ENCODE results near the gene CSGALNACT2.

Gene CSGALNACT2

GRCh38 chr10:43117031-43117776 is 21.0 kb upstream of the CSGALNACT2 start:
- Histone ChIP-seq H2AFZ (ENCODE audit: low read depth) (no peak overlapping the region), H3K79me2 (ENCODE audit: insufficient read depth, low read depth) (no peaks in the 10 kb centered on the region), H3K27me3 (ENCODE audit: insufficient read depth, low read depth) (no peaks in the 10 kb centered on the region), H3K4me1 (ENCODE audit: low read depth, poor library complexity, severe bottlenecking) (no peaks in the 10 kb centered on the region), H3K4me3 (IDR thresholded peaks at IDR 0.05; ENCODE audit: insufficient read depth, low read depth, low read length) (no peak overlapping the region), H3K4me2 (no peak overlapping the region), H3K9ac (no peak overlapping the region), H3K36me3 (ENCODE audit: insufficient read depth) (no peaks in the 10 kb centered on the region), H3K27ac (no peak overlapping the region), H4K20me1 (ENCODE audit: insufficient read depth) (no peaks in the 10 kb centered on the region)
- no peak for TF ChIP-seq CTCF (conservative IDR thresholded peaks at IDR 0.05; ENCODE audit: low read depth, low read length)

DNA sequence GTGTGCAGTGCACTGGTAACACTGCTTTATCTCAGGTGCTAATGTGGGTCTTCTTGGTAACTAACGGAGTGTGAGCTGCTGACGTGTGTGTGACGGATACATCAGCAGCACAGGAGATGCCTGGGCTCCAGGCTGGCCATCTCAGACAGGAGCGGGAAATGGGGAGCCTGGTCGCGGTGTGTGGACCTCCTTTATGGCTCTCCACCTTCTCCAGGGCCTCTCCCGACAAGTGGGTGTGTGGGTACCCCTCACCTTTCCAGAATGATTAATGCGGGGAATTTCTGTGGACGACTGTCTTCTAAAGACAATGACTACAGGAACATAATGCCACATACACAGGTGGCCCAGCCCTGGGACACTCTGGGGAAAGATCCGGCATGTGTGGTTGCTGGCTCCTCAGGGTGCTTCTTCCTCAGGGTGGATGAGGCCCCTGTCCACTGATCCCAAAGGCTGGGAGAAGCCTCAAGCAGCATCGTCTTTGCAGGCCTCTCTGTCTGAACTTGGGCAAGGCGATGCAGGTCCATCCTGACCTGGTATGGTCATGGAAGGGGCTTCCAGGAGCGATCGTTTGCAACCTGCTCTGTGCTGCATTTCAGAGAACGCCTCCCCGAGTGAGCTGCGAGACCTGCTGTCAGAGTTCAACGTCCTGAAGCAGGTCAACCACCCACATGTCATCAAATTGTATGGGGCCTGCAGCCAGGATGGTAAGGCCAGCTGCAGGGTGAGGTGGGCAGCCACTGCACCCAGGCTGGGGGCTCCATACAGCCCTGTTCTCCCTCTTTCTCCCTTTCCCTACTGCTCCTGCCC is 20.3 kb upstream of the CSGALNACT2 start:
- no peak overlapping the region for H3K27ac ChIP-seq
- no peak overlapping the region for H3K9ac ChIP-seq
- no peak overlapping the region for H3K4me2 ChIP-seq
- no peak overlapping the region for H2AFZ ChIP-seq (ENCODE audit: low read depth)
- no peaks in the 10 kb centered on the region for H3K27me3 ChIP-seq (ENCODE audit: insufficient read depth, low read depth)
- no peak overlapping the region for H3K4me3 ChIP-seq (IDR thresholded peaks at IDR 0.05; ENCODE audit: insufficient read depth, low read depth, low read length)
- no peaks in the 10 kb centered on the region for H3K36me3 ChIP-seq (ENCODE audit: insufficient read depth)
- TF ChIP-seq CTCF (conservative IDR thresholded peaks at IDR 0.05; ENCODE audit: low read depth, low read length) = no peak
- H4K20me1 ChIP-seq (ENCODE audit: insufficient read depth) = no peaks in the 10 kb centered on the region
- no peaks in the 10 kb centered on the region for H3K4me1 ChIP-seq (ENCODE audit: low read depth, poor library complexity, severe bottlenecking)
- no peaks in the 10 kb centered on the region for H3K79me2 ChIP-seq (ENCODE audit: insufficient read depth, low read depth)

DNA sequence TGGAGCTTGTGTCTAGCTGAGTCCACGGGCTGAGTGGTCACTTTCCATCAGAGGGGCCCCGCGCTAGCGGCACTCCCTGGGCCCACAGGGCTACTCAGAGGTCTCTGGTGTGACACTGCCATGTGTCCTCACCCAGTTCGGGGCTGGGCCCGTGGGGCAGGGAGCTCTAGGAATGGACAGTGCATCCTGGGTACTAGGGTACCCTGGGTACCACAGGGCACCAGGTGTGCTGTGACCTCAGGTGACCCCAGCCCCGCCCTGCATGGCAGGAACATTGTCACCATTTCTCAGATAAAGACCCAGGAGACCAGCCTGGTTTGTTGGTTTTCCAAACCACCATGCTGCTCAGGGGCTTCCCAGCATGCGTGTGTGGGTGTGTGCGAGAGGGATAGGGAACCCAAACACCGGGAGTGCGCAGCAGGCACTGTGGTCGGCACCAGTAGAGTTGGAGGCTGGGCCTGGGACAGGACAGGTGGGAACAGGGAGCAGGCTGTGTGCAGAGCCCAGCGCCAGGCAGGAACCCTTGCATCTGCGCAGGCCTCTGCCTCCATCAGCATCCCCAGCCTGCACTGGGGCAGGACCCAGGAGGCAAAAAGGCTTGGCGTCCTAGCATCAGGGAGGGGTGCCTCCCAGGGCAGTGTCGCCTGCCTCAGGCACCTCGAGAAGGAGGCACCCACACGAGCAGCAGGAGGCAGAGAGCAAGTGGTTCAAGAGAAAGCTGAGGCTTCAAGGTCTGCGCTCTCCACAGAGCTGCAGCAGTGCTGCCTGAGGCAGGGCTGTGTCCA is 19.4 kb upstream of the CSGALNACT2 start:
- no peak overlapping the region for H2AFZ ChIP-seq (ENCODE audit: low read depth)
- no peaks in the 10 kb centered on the region for H3K27me3 ChIP-seq (ENCODE audit: insufficient read depth, low read depth)
- no peak overlapping the region for H3K27ac ChIP-seq
- H3K4me2 ChIP-seq = no peak overlapping the region
- H4K20me1 ChIP-seq (ENCODE audit: insufficient read depth) = no peaks in the 10 kb centered on the region
- H3K79me2 ChIP-seq (ENCODE audit: insufficient read depth, low read depth) = no peaks in the 10 kb centered on the region
- no peak overlapping the region for H3K4me3 ChIP-seq (IDR thresholded peaks at IDR 0.05; ENCODE audit: insufficient read depth, low read depth, low read length)
- H3K9ac ChIP-seq = no peak overlapping the region
- no peaks in the 10 kb centered on the region for H3K36me3 ChIP-seq (ENCODE audit: insufficient read depth)
- no peaks in the 10 kb centered on the region for H3K4me1 ChIP-seq (ENCODE audit: low read depth, poor library complexity, severe bottlenecking)
- TF ChIP-seq CTCF (conservative IDR thresholded peaks at IDR 0.05; ENCODE audit: low read depth, low read length) = no peak

- Histone ChIP-seq H3K4me3 (IDR thresholded peaks at IDR 0.05; ENCODE audit: insufficient read depth, low read depth, low read length) (no peak overlapping the region), H3K79me2 (ENCODE audit: insufficient read depth, low read depth) (no peaks in the 10 kb centered on the region), H3K36me3 (ENCODE audit: insufficient read depth) (no peaks in the 10 kb centered on the region), H3K27ac (no peak overlapping the region), H4K20me1 (ENCODE audit: insufficient read depth) (no peaks in the 10 kb centered on the region), H3K4me1 (ENCODE audit: low read depth, poor library complexity, severe bottlenecking) (no peaks in the 10 kb centered on the region), H3K4me2 (no peak overlapping the region), H3K9ac (no peak overlapping the region), H3K27me3 (ENCODE audit: insufficient read depth, low read depth) (no peaks in the 10 kb centered on the region), H2AFZ (ENCODE audit: low read depth) (no peak overlapping the region)
- TF ChIP-seq CTCF (conservative IDR thresholded peaks at IDR 0.05; ENCODE audit: low read depth, low read length) = no peak
Measured at GRCh38 chr10:43119416-43120115, 18.7 kb upstream of the CSGALNACT2 start.
